Stomach (tissue), 4 donors: Measurements from ENCODE around the gene SEZ6L2.
A peak's percentile ranks its signal among the peaks of the same experiment; 100 is the strongest.

Experiments used
- POLR2A ChIP-seq, 4 donors: fragments of 450-650 bp; IDR thresholded peaks; one replicate each; pipeline ENCODE4 v1.6.1; 2016; ENCODE audit warnings: antibody characterized with exemption in 4 of 4, control low read depth in 2 of 4, mild to moderate bottlenecking in 1 of 4, moderate library complexity in 1 of 4
- POLR2AphosphoS5 ChIP-seq, 3 donors: sonication (generic); formaldehyde crosslinking; IDR thresholded peaks; one replicate each; pipeline ENCODE4 v1.6.1; 2016; ENCODE audit warnings: antibody characterized with exemption in 3 of 3
- TF ChIP-seq, protein P1 (sequence below), 7 experiments: fragments of 450-650 bp in 4 of 7; fragments of 200-600 bp in 3 of 7; sonication (generic) in 3 of 7; IDR thresholded peaks; one replicate each; pipeline ENCODE4 v1.5.1; 2016 to 2019; ENCODE audit warnings: antibody characterized with exemption in 7 of 7, control low read depth in 2 of 7, mild to moderate bottlenecking in 1 of 7

DNA sequence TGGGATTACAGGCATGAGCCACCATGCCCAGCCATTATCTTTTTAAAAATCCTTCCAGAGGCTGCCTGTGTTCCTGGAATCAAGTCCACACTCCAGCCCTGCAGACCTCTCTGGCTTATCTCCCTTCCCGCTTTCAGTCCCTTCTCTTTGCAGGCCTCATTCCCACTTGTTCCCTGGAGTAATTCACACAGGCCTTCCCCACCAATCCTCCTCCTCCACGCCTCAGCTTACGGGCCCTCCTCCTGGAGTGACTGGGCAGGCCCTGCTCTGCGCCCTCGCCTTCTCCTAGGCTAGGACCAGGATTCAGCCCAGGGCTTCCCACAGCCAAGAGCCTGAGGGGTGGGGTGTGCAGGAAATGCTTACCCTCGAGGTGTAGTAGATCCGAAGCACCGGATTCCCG lies 39.1 kb downstream of the SEZ6L2 start:
- TF ChIP-seq, protein P1, sequence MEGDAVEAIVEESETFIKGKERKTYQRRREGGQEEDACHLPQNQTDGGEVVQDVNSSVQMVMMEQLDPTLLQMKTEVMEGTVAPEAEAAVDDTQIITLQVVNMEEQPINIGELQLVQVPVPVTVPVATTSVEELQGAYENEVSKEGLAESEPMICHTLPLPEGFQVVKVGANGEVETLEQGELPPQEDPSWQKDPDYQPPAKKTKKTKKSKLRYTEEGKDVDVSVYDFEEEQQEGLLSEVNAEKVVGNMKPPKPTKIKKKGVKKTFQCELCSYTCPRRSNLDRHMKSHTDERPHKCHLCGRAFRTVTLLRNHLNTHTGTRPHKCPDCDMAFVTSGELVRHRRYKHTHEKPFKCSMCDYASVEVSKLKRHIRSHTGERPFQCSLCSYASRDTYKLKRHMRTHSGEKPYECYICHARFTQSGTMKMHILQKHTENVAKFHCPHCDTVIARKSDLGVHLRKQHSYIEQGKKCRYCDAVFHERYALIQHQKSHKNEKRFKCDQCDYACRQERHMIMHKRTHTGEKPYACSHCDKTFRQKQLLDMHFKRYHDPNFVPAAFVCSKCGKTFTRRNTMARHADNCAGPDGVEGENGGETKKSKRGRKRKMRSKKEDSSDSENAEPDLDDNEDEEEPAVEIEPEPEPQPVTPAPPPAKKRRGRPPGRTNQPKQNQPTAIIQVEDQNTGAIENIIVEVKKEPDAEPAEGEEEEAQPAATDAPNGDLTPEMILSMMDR (IDR thresholded peaks at IDR 0.05): no peak
- no peak for TF ChIP-seq POLR2A (IDR thresholded peaks at IDR 0.05)
- peak in 1 of 3 donors; percentile 11 for TF ChIP-seq POLR2AphosphoS5 (IDR thresholded peaks at IDR 0.05)
